OCI-LY3 (cell line): Measurements from ENCODE around the gene GALNT18.

Experiments
- CTCF ChIP-seq: fragments of 200-600, 300-600 bp; sonication (generic); IDR thresholded peaks from 2 replicates; pipeline ENCODE4 v1.5.1; 2014; ENCODE audit warnings: antibody characterized with exemption, low read length, low read depth
- EZH2phosphoT487 ChIP-seq: fragments of 200-600 bp; shearing (Covaris generic); IDR thresholded peaks from 2 replicates; pipeline ENCODE4 v1.6.1; 2018; ENCODE audit warnings: antibody characterized with exemption, mixed run types, low read depth

- TF ChIP-seq CTCF (no peak), EZH2phosphoT487 (no peak)
Observed at GRCh38 chr11:11670574-11670973, 48.8 kb upstream of the GALNT18 start.
